Cardiac septum (tissue), 1 donor: ENCODE results near the gene EARS2. TPM values are rescaled to one million over a fixed set of nuclear protein-coding genes. Genes with fewer than 3 reads are reported as not detected.
"Not testable (repeated sequence)": the region's sequence is repeated elsewhere in the genome, so short reads cannot be mapped to it uniquely, and the experiment has no call there.

Experiments
- DNase-seq: peaks from one replicate; pipeline ENCODE4 v3.0.0-alpha.2; 2020; ENCODE audit warnings: low spot score
- intact Hi-C: fragments of 100-400 bp; cut with DNase I; formaldehyde crosslinking; loops from one replicate; pipeline ENCODE4 v1.14.0; 2022
- total RNA-seq: library from RNA; stranded (reverse); fragmentation: NEBNext Ultra II Directional; extraction: Animal tissue kit (Norgen Biotek cat#: 25700); gene quantifications from one replicate; pipeline ENCODE4 v1.2.1, GENCODE V29; 2021
- donor health status: DM: no; HTN: no; CAD: no.

EARS2 gene
- total RNA-seq, 1 donor from 2014 or later = 16.4 TPM

GRCh38 chr16:23511731-23512130 lies 45.4 kb downstream of the EARS2 start:
- DNase-seq = no peak
- intact Hi-C loops = loop anchor here (10.0 kb wide), 1 partner anchor 83 kb away; the partner anchor contains the start of gene NDUFAB1

GRCh38 chr16:23510915-23511270 lies 46.3 kb downstream of the EARS2 start:
- not testable (repeated sequence) for DNase-seq
- intact Hi-C loops = loop anchor here (10.0 kb wide), 1 partner anchor 84 kb away; the partner anchor contains the start of gene NDUFAB1

- peak; percentile 92 for DNase-seq
- intact Hi-C loops = loop anchor here (10.0 kb wide), 1 partner anchor 84 kb away; the partner anchor contains the start of gene NDUFAB1
Observed at GRCh38 chr16:23510164-23510914, 46.8 kb downstream of the EARS2 start, which contains the start of gene GGA2. Gene GGA2 (minus strand): TSS chr16:23510494. CDS start chr16:23510411, 83 bp downstream.

DNA sequence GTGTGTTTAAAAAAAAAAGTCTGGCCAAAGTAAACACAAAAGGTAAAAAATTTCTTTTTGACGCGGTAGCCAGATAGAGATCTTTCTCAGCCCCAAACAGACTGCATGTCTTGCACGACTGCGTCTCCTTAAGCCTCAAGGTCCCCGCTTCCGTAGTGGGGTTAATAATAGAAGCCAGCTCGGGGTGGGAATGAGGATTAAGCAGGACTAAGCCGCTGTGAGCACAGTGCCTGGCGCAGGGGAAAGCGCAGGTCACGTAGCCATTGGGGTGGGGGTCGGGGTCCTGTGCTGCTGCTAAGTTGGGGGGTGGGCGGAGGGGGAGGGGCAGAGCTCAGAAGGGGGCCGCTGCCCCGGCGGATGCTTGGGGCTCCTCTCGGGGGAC lies 47.4 kb downstream of the EARS2 start:
- intact Hi-C loops = loop anchor here (5.0 to 10.0 kb wide), 2 partner anchors 48 to 85 kb away; partner anchors contain the start of genes EARS2, NDUFAB1 and UBFD1
- DNase-seq = no peak

GRCh38 chr16:23509441-23509754 lies 47.8 kb downstream of the EARS2 start:
- intact Hi-C loops = loop anchor here (5.0 kb wide), 1 partner anchor 48 kb away; the partner anchor contains the start of genes EARS2 and UBFD1
- no peak for DNase-seq

DNA sequence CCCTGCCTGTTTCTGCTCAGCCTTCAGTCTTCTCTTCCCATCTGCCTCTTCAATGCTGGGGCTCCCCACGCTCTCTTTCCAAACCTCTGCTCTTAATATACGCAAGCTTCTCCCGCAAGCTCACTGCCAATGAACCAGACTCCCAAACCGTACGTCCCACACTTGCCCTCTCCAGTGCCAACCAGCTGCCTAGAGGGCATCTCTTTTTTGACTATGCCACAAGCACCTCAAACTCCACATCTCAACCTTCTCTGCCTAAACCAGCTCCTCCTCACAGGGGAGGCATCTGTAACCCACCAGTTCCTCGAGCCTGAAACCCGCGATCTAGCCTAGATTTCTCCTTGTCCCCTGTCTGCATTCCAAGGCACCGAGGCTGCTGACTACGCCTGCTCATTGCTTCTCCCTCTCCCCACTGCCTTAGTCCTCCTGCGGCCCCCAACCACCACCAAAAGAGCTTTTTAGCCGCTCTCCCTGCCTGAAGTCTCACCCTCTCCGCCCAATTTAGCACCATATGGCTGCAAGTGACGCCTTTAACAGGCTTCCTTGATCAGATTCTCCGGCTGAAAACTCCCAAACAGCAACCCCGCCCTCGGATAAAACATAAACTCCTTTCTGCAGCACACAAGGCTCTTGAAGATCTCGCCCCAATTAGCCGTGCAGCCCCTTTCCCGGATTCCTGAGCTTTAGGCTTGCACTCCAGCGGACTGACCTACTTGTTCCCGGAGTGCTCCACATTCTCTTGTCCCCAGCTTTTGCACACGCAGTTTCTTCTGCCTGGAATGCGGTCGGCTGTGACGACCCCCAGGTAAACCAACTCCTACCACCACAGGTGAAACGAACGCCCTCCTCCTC lies 48.3 kb downstream of the EARS2 start:
- no peak for DNase-seq

DNA sequence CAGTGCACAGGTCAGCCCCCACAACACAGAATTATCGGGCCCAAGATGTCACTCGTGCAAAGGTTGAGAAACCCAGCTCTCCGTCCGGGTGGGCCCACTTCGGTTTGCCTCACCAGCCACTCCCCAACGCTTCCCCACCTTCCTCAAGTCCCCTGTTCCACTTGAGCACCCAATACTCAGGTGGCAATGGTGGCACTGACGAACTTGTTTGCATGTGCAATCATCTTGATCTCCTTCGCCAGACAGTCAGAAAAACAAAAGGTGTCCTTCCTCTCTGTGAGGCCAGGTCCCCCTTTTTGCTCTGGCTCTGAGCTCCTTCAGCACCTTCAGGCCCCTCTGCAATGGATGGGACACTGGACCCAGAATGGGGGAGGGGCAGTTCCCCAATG lies 50.5 kb downstream of the EARS2 start:
- intact Hi-C loops = loop anchor here (5.0 kb wide), 1 partner anchor 51 kb away; the partner anchor contains the start of genes EARS2 and UBFD1
- DNase-seq = no peak

More for the DNA sequence above, 48.3 kb downstream of the EARS2 start:
- intact Hi-C loops = loop anchor here (5.0 kb wide), 1 partner anchor 48 kb away; the partner anchor contains the start of genes EARS2 and UBFD1

- intact Hi-C loops = loop anchor here (5.0 kb wide), 1 partner anchor 51 kb away; the partner anchor contains the start of genes EARS2 and UBFD1
- DNase-seq = no peak
Observed at GRCh38 chr16:23505671-23506605, 51.2 kb downstream of the EARS2 start.

GRCh38 chr16:23505180-23505665 lies 51.9 kb downstream of the EARS2 start:
- intact Hi-C loops = loop anchor here (5.0 kb wide), 1 partner anchor 52 kb away; the partner anchor contains the start of genes EARS2 and UBFD1
- DNase-seq = no peak

GRCh38 chr16:23504453-23505179 lies 52.5 kb downstream of the EARS2 start:
- DNase-seq = no peak
- intact Hi-C loops = loop anchor here (5.0 kb wide), 1 partner anchor 53 kb away; the partner anchor contains the start of genes EARS2 and UBFD1

- no peak for DNase-seq
- intact Hi-C loops = no loop called here
Observed at GRCh38 chr16:23504076-23504452, 53.1 kb downstream of the EARS2 start.

- intact Hi-C loops = no loop called here
- no peak for DNase-seq
Observed at GRCh38 chr16:23502466-23502865, 54.7 kb downstream of the EARS2 start.

DNA sequence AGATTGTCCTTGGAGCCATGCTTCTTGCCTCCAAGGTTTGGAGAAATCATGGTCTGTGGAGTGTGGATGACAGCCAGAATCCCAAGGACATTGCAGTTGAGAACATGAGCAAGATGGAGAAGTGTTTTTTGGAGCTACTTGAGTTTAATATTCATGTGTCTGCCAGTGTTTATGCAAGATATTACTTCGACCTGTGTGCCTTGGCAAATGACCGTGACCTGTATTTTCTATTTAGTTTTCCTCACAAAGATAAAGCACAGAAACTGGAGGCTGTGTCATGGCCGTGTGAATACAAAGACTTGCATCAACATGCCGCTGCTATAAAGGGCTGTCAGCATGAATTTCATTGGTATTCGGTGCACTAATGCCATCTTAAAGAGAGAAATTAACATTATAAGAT lies 55.9 kb downstream of the EARS2 start:
- intact Hi-C loops = no loop called here
- no peak for DNase-seq

- DNase-seq = no peak
- intact Hi-C loops = no loop called here
Observed at GRCh38 chr16:23500862-23501225, 56.3 kb downstream of the EARS2 start.

- intact Hi-C loops = no loop called here
- DNase-seq = no peak
Observed at GRCh38 chr16:23500212-23500861, 56.8 kb downstream of the EARS2 start.

DNA sequence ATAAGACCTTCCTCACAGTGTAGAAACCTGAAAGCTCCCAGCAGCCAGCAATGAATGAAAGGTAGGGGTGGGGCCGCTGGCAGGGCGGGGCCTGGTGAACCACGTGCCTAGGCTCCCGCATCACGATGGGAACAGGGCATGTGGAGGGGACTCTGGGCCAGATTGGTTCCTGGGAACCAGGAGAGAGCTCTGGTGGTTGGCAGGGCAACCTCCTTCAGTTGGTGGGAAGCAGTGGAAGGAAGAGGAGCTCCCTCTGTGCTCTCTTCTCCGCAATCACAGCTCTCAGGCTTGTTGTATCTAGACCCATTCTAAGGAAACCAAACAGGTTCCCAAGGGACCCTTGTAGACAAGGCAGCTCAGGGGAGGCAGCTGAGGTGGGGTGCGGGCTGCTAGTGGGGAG lies 57.3 kb downstream of the EARS2 start:
- DNase-seq = no peak
- intact Hi-C loops = no loop called here

GRCh38 chr16:23498863-23499262 lies 58.3 kb downstream of the EARS2 start:
- intact Hi-C loops = no loop called here
- no peak for DNase-seq

DNA sequence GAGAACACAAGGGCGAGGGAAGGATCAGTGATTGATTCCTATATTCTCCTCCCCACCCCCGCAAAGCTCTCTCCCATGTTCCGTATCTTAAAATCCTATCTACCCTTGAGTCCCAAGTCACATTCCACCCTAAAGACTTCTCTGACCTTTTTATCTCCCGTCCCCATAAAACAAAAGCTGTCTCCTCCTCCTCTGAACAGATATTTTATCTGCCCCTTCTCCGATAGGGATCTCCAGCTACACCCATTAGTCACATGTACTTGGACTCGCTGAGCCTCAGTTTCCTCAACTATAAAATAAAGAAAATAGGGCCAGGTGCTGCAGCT lies 59.6 kb downstream of the EARS2 start:
- no peak for DNase-seq
- intact Hi-C loops = no loop called here
